GM10248 (cell line): ENCODE measurements around the gene USH1C.

Experiments
- CTCF ChIA-PET: fragments of 300-600 bp; sonication (Branson Sonifier 250); formaldehyde crosslinking; extraction: SDS; loops from one replicate; lab custom pipeline; 2021; ENCODE audit warnings: antibody characterized with exemption; lab: Yijun Ruan, JAX
- POLR2A ChIA-PET: fragments of 350-650 bp; sonication (Branson Sonifier 250); formaldehyde crosslinking; extraction: SDS; loops from one replicate; lab custom pipeline; 2020; ENCODE audit warnings: antibody characterized with exemption; lab: Yijun Ruan, JAX
- DNase-seq: peaks from one replicate; pipeline ENCODE4 v3.0.0; 2012; ENCODE audit errors: extremely low spot score
- TF ChIP-seq, protein P1 (sequence below): IDR thresholded peaks from 2 replicates; pipeline ENCODE4 v1.5.1; 2012; ENCODE audit warnings: mild to moderate bottlenecking, low read depth; ENCODE audit errors: extremely low read depth, missing control alignments, control extremely low read depth

Gene USH1C

DNA sequence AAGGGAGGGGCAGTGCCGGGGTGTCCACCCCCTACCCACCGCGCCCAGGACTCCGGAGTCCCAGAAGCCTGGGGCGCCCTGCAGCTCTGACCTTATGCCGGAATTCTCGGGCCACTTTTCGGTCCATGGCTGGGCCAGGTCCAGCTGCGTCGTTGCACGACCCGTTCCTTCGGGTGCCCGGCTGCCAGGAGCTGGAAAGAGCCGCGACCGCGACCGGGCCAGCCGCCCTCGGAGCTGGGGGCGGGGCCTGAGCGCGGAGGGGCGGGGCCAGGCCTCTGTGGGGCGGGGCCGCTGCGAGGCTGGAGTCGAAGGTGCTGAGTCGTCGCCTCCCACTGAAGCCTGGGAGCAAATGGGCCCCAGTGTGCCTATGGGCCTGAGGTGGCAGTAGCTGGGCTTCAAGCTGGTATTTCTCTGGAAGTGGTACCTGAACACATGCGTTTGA is at the start of gene USH1C:
TSS of gene USH1C (minus strand) at position 236 of the 442 bp plus-strand sequence. CDS start at position 127, 109 bp downstream.
- TF ChIP-seq, protein P1, sequence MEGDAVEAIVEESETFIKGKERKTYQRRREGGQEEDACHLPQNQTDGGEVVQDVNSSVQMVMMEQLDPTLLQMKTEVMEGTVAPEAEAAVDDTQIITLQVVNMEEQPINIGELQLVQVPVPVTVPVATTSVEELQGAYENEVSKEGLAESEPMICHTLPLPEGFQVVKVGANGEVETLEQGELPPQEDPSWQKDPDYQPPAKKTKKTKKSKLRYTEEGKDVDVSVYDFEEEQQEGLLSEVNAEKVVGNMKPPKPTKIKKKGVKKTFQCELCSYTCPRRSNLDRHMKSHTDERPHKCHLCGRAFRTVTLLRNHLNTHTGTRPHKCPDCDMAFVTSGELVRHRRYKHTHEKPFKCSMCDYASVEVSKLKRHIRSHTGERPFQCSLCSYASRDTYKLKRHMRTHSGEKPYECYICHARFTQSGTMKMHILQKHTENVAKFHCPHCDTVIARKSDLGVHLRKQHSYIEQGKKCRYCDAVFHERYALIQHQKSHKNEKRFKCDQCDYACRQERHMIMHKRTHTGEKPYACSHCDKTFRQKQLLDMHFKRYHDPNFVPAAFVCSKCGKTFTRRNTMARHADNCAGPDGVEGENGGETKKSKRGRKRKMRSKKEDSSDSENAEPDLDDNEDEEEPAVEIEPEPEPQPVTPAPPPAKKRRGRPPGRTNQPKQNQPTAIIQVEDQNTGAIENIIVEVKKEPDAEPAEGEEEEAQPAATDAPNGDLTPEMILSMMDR, result no peak
- ChIA-PET POLR2A (no interaction called here), CTCF (interaction anchor here (0.9 to 2.5 kb wide), 3 partner anchors 9 to 46 kb away, joined by 3 to 8 read pairs (median 4); no protein-coding TSS in a partner anchor)
- no peak for DNase-seq

DNA sequence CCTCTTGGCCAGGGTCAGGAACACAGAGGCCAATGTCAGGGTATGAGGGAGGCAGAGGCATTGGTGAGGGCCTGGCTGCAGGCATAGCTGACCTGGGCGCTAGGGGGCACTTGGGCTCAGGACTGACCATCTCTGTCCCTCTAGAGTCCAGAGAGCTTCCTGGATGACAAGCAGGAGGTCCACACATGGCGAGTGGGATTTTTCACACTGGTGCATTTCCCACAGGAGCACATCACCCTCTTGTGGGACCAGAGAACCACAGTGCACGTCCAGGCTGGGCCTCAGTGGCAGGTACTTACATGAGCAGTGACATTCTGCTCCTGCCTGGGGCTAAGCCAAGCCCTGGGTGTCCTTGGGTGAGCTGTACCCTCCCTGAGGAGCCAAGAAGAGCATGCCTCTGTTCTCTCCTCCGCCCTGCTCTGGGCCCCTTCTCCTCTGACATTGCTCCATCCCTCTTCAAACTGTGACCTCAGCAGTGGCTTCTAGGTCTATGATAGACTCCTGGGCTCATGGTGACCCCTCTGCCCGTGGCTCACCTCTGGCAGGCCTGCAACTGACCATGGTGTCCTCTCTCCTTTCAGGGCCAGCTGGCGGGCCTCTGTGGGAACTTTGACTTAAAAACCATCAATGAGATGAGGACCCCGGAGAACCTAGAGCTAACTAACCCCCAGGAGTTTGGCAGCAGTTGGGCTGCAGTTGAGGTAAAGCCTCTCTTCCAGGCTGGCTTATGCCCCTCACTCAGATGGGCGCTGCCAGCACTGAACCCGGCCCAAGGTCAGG is 49.4 kb upstream of the USH1C start:
- no peak for DNase-seq
- TF ChIP-seq, protein P1, result no peak
- CTCF ChIA-PET, result interaction anchor here (3.6 kb wide), 1 partner anchor 386 kb away, joined by 15 read pairs; no protein-coding TSS in a partner anchor
- POLR2A ChIA-PET, result no interaction called here

DNA sequence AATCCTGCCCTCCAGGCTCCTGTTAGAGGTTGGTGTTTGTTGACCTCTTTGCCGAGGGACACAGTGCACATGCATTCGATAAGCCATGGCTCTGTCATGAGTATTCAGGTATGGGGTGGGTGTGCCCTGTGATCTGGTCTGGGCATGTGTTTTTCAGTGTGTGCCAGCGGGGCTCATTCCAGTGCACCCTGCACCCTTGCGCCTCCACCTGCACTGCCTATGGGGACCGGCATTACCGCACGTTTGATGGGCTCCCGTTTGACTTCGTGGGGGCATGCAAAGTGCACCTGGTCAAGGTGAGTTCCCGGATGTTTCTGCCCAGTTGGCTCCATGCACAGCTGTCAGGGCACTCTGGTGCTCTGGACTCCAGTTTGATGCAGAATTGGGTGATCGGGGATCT is 47.1 kb upstream of the USH1C start:
- TF ChIP-seq, protein P1, result no peak
- DNase-seq, result no peak
- ChIA-PET CTCF (no interaction called here), POLR2A (no interaction called here)

DNA sequence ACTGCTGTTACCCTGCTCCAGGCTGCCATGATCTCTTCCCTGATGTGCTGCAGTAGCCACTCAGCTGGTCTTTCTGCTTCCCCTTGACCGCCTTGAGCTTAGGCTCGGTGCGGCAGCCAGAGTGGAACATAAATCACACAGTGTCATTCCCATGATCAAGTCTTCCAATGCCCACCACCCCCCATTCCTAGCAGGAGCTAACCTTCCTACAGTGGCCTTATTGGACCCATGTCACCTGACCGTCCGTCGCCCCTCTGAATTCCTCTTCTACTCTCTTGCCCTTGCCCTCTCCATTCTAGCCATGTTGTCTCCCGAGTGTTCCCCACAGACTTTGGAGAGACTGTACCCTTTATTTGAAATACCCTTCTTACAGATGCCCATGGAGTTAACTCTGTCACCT is 46.2 kb upstream of the USH1C start:
- DNase-seq, result no peak
- TF ChIP-seq, protein P1, result no peak
- ChIA-PET POLR2A (no interaction called here), CTCF (no interaction called here)

DNA sequence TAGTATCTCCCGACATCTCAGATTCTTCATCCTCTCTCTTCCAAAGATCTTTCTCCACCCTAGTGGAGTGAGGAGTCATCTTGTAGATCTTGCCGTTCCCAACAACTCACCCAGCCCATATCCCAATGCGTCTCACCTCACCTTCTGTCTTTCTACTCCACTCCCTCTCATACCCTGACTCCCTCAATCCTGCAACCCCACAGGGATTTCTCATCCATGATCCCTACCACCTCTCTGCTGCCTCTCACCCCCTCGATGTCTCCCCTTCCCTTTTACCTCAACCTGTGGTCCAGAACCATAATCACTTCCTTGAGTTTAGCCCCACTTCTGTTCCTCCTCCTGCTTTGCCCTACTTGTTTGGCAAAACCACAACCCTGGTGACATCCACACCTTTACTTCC is 44.5 kb upstream of the USH1C start:
- ChIA-PET CTCF (interaction anchor here (1.5 to 2.7 kb wide), 2 partner anchors 8 to 10 kb away, joined by 8 to 16 read pairs; no protein-coding TSS in a partner anchor), POLR2A (no interaction called here)
- no peak for DNase-seq
- TF ChIP-seq, protein P1, result no peak

DNA sequence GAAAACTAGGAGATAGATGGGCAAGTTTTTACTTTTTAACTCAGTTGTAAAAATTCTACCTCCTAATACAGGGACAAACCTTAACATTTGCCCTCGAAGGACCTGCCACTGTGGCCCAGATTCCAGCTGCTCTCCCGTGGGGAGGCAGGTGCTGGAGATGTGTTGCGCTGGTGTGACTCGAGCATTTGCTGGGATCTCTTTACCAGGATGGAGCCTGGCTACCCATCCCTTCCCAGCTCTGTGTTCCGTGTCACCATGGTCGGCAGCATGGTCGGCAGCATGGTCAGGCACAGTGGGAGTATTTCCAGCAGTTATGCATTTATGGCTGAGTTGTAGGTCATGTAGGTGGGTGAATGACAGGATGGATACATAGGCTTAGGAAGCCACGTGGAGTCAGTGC is 44.0 kb upstream of the USH1C start:
- DNase-seq, result no peak
- TF ChIP-seq, protein P1, result no peak
- ChIA-PET CTCF (interaction anchor here (1.5 to 2.7 kb wide), 2 partner anchors 8 to 11 kb away, joined by 8 to 16 read pairs; no protein-coding TSS in a partner anchor), POLR2A (no interaction called here)
